ENCODE measurements around the gene KLHL25. TPM values are rescaled to one million over a fixed set of nuclear protein-coding genes. Genes with fewer than 3 reads are reported as not detected.

KLHL25 gene
- total RNA-seq, 1 donor from 2014 or later, result 4.7 TPM

DNA sequence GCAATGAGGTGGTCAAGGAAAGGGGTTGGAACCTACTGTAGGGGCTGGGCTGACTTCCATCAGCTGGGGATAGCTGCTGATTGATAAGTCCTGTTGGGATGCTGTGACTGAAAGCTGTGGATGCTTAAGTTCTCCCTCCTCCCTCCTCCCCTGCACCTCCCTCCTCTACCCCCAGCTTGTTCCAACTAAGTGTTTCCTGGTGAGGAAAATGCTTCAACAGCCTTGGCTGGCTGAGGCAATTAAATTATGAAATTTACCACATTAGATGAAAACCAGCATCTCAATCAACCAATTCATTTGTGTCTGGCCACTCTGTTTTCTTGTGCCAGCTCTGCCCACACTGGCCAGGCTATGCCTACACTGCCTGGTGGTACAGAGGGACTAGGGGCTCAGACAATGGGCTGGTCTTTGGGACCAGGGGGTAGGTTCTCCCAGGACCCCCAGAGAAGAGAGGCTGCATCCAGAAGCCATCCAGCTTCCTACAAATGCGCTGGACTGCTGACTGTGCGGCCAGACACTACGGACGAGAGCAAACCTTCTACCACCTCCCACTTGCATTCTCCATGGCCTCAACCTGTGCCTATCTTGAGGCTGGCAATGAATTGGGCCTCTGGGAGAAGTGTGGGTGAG, 2.5 kb downstream of the KLHL25 start:
- Histone ChIP-seq H3K9me3 (no peaks in the 10 kb centered on the region), H3K4me3 (no peak overlapping the region), H3K27me3 (no peaks in the 10 kb centered on the region), H3K36me3 (no peaks in the 10 kb centered on the region), H3K27ac (no peak overlapping the region), H3K4me1 (peaks cover 20% of the 10 kb centered on the region)
- DNase-seq (no peak), ATAC-seq (no peak)
- intact Hi-C loops (cut with DNase I), result no loop called here
- TF ChIP-seq, protein P1, sequence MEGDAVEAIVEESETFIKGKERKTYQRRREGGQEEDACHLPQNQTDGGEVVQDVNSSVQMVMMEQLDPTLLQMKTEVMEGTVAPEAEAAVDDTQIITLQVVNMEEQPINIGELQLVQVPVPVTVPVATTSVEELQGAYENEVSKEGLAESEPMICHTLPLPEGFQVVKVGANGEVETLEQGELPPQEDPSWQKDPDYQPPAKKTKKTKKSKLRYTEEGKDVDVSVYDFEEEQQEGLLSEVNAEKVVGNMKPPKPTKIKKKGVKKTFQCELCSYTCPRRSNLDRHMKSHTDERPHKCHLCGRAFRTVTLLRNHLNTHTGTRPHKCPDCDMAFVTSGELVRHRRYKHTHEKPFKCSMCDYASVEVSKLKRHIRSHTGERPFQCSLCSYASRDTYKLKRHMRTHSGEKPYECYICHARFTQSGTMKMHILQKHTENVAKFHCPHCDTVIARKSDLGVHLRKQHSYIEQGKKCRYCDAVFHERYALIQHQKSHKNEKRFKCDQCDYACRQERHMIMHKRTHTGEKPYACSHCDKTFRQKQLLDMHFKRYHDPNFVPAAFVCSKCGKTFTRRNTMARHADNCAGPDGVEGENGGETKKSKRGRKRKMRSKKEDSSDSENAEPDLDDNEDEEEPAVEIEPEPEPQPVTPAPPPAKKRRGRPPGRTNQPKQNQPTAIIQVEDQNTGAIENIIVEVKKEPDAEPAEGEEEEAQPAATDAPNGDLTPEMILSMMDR (IDR thresholded peaks at IDR 0.05), result no peak

DNA sequence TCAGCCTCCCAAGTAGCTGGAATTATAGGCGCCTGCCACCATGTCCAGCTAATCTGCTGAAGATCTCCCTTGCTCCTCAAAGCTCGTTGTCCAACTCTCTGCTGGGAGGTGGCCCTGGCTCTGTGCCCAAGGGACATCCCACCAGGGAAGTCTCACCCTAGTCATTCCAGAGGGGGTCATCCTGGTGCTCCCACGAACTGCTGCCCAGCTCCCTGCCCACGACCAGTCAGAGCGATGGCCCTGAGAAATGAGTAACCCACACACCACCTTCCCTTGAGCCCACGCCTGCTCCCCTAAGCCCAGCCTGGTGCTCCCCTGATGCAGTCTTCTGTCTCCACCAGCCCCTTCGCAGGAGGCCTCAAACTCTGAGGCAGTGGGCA, 5.2 kb downstream of the KLHL25 start:
- TF ChIP-seq, protein P1 (IDR thresholded peaks at IDR 0.05), result no peak
- no peaks in the 10 kb centered on the region for H3K27me3 ChIP-seq

DNA sequence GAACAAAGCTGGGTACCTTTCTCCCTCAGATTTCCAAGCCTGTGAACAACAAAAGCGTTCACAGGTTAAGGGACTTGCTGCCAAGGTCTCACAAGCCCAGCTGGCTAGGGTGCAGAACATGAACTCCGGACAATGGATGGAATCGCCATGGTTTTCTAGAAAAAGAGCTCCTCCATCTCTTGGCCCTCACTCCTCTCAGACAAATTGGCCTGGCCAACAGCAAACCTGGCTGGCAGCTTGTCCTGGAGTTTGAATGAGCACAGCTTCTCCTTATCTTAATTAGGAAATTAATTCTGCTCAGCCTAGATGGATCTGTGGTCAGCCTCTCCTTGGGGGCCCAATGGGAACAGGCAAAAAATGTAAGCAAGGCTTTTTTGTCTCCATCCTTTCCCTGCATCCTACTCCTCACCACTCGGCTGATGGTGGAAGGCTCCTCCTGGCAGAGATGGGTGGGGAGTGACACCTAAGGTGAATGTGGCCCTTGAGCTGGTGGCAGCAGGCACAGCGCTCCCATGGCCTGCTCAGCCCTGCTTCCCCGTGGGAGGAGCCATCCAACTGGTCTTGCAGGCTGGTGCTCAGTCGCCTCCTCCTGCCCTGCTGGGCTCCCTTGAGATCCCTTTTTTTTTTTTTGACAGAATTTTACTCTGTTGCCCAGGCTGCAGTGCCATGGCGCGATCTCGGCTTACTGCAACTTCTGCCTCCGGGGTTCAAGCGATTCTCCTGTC, 5.8 kb downstream of the KLHL25 start:
- no peaks in the 10 kb centered on the region for H3K36me3 ChIP-seq
- intact Hi-C loops (cut with DNase I), result no loop called here
- DNase-seq (peak; percentile 82), ATAC-seq (peak; percentile 83)
- H3K4me1 ChIP-seq, result peaks cover 25% of the 10 kb centered on the region
- no peak overlapping the region for H3K4me3 ChIP-seq
- no peaks in the 10 kb centered on the region for H3K9me3 ChIP-seq
- H3K27ac ChIP-seq, result no peak overlapping the region
- TF ChIP-seq, protein P1 (IDR thresholded peaks at IDR 0.05), result no peak
- H3K27me3 ChIP-seq, result no peaks in the 10 kb centered on the region

More for the DNA sequence above, 5.2 kb downstream of the KLHL25 start:
- DNase-seq (peak; percentile 48), ATAC-seq (no peak)
- Histone ChIP-seq H3K9me3 (no peaks in the 10 kb centered on the region), H3K4me3 (no peak overlapping the region), H3K27ac (no peak overlapping the region), H3K36me3 (no peaks in the 10 kb centered on the region), H3K4me1 (peaks cover 25% of the 10 kb centered on the region)
- intact Hi-C loops (cut with DNase I), result no loop called here

DNA sequence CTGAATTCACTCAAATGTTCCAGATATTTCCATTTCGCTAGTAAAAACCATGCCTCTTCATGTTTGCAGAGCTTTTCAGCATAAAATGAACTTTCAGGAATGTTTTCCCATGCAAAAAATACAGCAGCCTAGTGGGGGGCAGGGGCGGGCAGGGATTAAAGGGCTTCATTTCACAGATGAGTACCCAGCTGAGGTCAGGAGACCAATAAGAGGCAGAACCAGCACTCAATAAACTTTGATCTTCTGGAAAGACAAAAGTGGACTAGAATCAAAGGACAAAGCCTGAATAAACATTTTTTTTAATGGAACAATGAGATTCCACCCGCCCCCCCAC, 8.0 kb downstream of the KLHL25 start:
- ATAC-seq, result no peak
- H3K27me3 ChIP-seq, result no peaks in the 10 kb centered on the region
- no peak overlapping the region for H3K4me3 ChIP-seq
- H3K36me3 ChIP-seq, result no peaks in the 10 kb centered on the region
- no peak for DNase-seq
- peaks cover 13% of the 10 kb centered on the region for H3K4me1 ChIP-seq
- TF ChIP-seq, protein P1 (IDR thresholded peaks at IDR 0.05), result no peak
- intact Hi-C loops (cut with DNase I), result no loop called here
- H3K27ac ChIP-seq, result no peak overlapping the region
- no peaks in the 10 kb centered on the region for H3K9me3 ChIP-seq

DNA sequence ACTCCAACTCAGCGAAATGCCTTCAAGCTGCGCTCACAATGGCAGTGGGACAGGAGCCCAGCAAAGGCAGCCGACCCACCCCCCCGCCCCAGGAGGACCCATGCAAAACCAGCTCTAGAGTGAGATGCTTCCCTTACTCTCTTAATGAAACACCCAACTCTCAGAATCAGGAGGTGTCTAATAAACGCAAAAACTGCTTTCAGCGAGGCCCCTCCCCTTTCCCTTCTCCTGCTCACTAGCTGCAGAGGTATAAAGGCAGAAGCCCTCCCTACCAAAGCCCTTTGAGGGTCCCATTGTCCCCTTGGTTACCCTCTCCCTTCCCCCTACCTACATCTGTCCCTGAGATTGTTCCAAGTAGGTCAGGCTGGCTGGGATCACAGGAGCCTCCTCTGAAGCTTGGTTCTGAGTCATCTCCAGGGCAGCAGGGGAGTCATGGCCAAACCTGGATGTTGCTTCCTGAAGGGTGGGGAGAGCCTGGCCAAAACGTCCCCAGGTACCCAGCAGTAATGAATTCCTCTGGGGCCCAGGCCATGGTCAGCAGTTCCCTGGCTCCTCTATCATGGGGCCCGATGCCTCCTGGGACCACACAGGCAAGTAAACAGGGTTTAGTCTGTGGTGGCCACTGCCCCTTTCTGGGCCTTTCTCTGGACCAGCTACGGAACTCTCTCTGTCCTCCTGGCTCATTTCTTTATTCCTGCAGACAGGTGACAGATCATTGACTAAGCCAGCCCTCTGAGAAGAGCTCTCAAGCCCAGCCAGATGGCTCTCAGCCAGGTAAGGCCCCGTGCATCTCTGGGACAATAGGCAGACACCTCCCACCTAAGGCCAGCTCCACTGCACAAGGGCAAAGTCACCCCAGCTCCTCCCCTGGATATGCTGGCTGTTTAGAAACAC, 8.6 kb downstream of the KLHL25 start:
- intact Hi-C loops (cut with DNase I), result no loop called here

More for the DNA sequence above, 8.6 kb downstream of the KLHL25 start:
- DNase-seq, result no peak
- H3K9me3 ChIP-seq, result no peaks in the 10 kb centered on the region
- ATAC-seq, result peak; percentile 8
- H3K4me3 ChIP-seq, result no peak overlapping the region
- H3K4me1 ChIP-seq, result peaks cover 13% of the 10 kb centered on the region
- TF ChIP-seq, protein P1 (IDR thresholded peaks at IDR 0.05), result no peak
- H3K27me3 ChIP-seq, result no peaks in the 10 kb centered on the region
- H3K36me3 ChIP-seq, result no peaks in the 10 kb centered on the region
- H3K27ac ChIP-seq, result no peak overlapping the region

All from upper lobe of right lung (tissue), 1 donor.